A549 (cell line): ENCODE data around the gene COX4I2. TPM values are rescaled to one million over a fixed set of nuclear protein-coding genes. Genes with fewer than 3 reads are reported as not detected.
"Not testable (repeated sequence)": the region's sequence is repeated elsewhere in the genome, so short reads cannot be mapped to it uniquely, and the experiment has no call there.

Experiments used
- ATAC-seq, 2 experiments: fragments of 200-7000 bp in 1 of 2; fragments of >200 bp in 1 of 2; cut with Nextera tagmentation in 1 of 2; cut with Tn5 transposase in 1 of 2; 3 replicates each; pipeline versions ENCODE4 v1.8.0 to v1.9.1; 2018 to 2020; ENCODE audit warnings: mild to moderate bottlenecking in 1 of 2, moderate library complexity in 1 of 2
- CTCF ChIA-PET: fragments of 300-600 bp; sonication (Branson Sonifier 250); formaldehyde crosslinking; extraction: SDS; loops from one replicate; lab custom pipeline; 2021; ENCODE audit warnings: antibody characterized with exemption, inconsistent platforms; lab: Yijun Ruan, JAX
- POLR2A ChIA-PET: fragments of 350-600 bp; formaldehyde crosslinking; extraction: SDS; loops from one replicate; lab custom pipeline; 2021; ENCODE audit warnings: antibody characterized with exemption, inconsistent platforms; lab: Yijun Ruan, JAX
- DNase-seq, 2 experiments: peaks; one replicate each; pipeline versions ENCODE4 v3.0.0 to v3.0.0-alpha.2; 2011 to 2016; ENCODE audit warnings: low read depth in 1 of 2, low spot score in 1 of 2
- FAIRE-seq: peaks from 2 replicates; lab custom pipeline; 2011; peaks lifted over from hg19 to GRCh38; lab: Jason Lieb, UNC
- H3K27ac ChIP-seq, 2 experiments: fragments of >200 bp; sonication (Bioruptor Twin); formaldehyde crosslinking; 3 replicates each; pipeline ENCODE4 v1.5.1; 2016 to 2017
- H3K4me1 ChIP-seq: fragments of >200 bp; sonication (Bioruptor Twin); formaldehyde crosslinking; 3 replicates; pipeline ENCODE4 v1.6.1; 2016
- H3K4me2 ChIP-seq: fragments of >200 bp; sonication (Bioruptor Twin); formaldehyde crosslinking; 3 replicates; pipeline ENCODE4 v1.6.1; 2016
- H3K4me3 ChIP-seq: fragments of >200 bp; sonication (Bioruptor Twin); formaldehyde crosslinking; 3 replicates; pipeline ENCODE4 v1.5.1; 2016
- H3K9me3 ChIP-seq: fragments of >200 bp; sonication (Bioruptor Twin); formaldehyde crosslinking; 3 replicates; pipeline ENCODE4 v1.6.1; 2016
- BHLHE40 ChIP-seq: IDR thresholded peaks from 2 replicates; pipeline ENCODE4 v1.6.1; 2012; ENCODE audit warnings: low read depth, low read length, inconsistent platforms
- CBX2 ChIP-seq: fragments of 200-600 bp; sonication (generic); IDR thresholded peaks from 2 replicates; pipeline ENCODE4 v1.6.1; 2016; ENCODE audit warnings: low read depth, mild to moderate bottlenecking, borderline replicate concordance
- CBX8 ChIP-seq: fragments of 200-600 bp; sonication (generic); IDR thresholded peaks from 2 replicates; pipeline ENCODE4 v1.6.1; 2016
- CHD2 ChIP-seq: fragments of 150-350 bp; IDR thresholded peaks from 2 replicates; pipeline ENCODE4 v1.6.1; 2014; ENCODE audit warnings: low read length; ENCODE audit not compliant: partially characterized antibody
- CTCF ChIP-seq: fragments of >200 bp; sonication (Bioruptor Twin); formaldehyde crosslinking; IDR thresholded peaks from 3 replicates; pipeline ENCODE4 v1.5.1; 2016
- E2F6 ChIP-seq: IDR thresholded peaks from 2 replicates; pipeline ENCODE4 v1.6.1; 2012; ENCODE audit warnings: low read depth, borderline replicate concordance
- EHF ChIP-seq: fragments of 250-450 bp; sonication (Bioruptor Pico); IDR thresholded peaks from 2 replicates; pipeline ENCODE4 v1.5.0; 2020; ENCODE audit warnings: mild to moderate bottlenecking
- EP300 ChIP-seq, 2 experiments: fragments of >200 bp; sonication (Bioruptor Twin); formaldehyde crosslinking; IDR thresholded peaks; 2 replicates in 1 of 2; 3 replicates in 1 of 2; pipeline ENCODE4 v1.6.1; 2016 to 2017
- FOSB ChIP-seq: fragments of 250-450 bp; sonication (Bioruptor Pico); IDR thresholded peaks from 2 replicates; pipeline ENCODE4 v1.5.0; 2020; ENCODE audit warnings: mild to moderate bottlenecking, moderate library complexity
- FOSL2 ChIP-seq, 2 experiments: fragments of 450-650 bp in 1 of 2; fragments of >200 bp in 1 of 2; sonication (Bioruptor Twin) in 1 of 2; formaldehyde crosslinking; IDR thresholded peaks; 2 replicates each; pipeline versions ENCODE4 v1.5.0 to v1.6.1; 2016 to 2020; ENCODE audit warnings: mild to moderate bottlenecking in 1 of 2, moderate library complexity in 1 of 2
- HMGXB4 ChIP-seq: fragments of 250-450 bp; sonication (Bioruptor Pico); IDR thresholded peaks from 2 replicates; pipeline ENCODE4 v1.5.0; 2021; ENCODE audit warnings: mild to moderate bottlenecking, moderate library complexity, borderline replicate concordance
- HOXA7 ChIP-seq: fragments of 250-450 bp; sonication (Bioruptor Pico); IDR thresholded peaks from 2 replicates; pipeline ENCODE4 v1.5.0; 2020; ENCODE audit warnings: mild to moderate bottlenecking, moderate library complexity
- HOXB13 ChIP-seq: fragments of 250-450 bp; sonication (Bioruptor Pico); IDR thresholded peaks from 2 replicates; pipeline ENCODE4 v1.5.0; 2020; ENCODE audit warnings: low read depth, mild to moderate bottlenecking, moderate library complexity
- HOXB5 ChIP-seq: fragments of 250-450 bp; sonication (Bioruptor Pico); IDR thresholded peaks from 2 replicates; pipeline ENCODE4 v1.5.0; 2020; ENCODE audit warnings: mild to moderate bottlenecking, moderate library complexity
- SREBF2 ChIP-seq: fragments of 450-650 bp; IDR thresholded peaks from 2 replicates; pipeline ENCODE4 v1.6.1; 2014; ENCODE audit warnings: mild to moderate bottlenecking, moderate library complexity
- TP53 ChIP-seq: fragments of 250-450 bp; sonication (Bioruptor Pico); IDR thresholded peaks from 2 replicates; pipeline ENCODE4 v1.5.0; 2021; ENCODE audit warnings: mild to moderate bottlenecking, moderate library complexity
- ZSCAN20 ChIP-seq: fragments of 250-450 bp; sonication (Bioruptor Pico); IDR thresholded peaks from 2 replicates; pipeline ENCODE4 v1.8.0; 2022; ENCODE audit warnings: mild to moderate bottlenecking, moderate library complexity
- WGBS: methylation state at CpG from one replicate; pipeline ENCODE4 v1.1.6; 2017; ENCODE audit errors: missing lambda C conversion rate; 5-methylcytosine and 5-hydroxymethylcytosine counted together
- polyA plus RNA-seq, 4 experiments: library from polyadenylated mRNA; depleted of rRNA in 3 of 4; stranded (reverse); fragments of >200 nt; fragmentation: RNase III in 1 of 4; extraction: RNeasy Plus Mini Kit Qiagen cat#74134 plus additional on column Dnase treatment in 1 of 4; gene quantifications; 2 replicates in 3 of 4; 3 replicates in 1 of 4; pipeline ENCODE4 v1.2.3, GENCODE V29; 2011 to 2017
- TF ChIP-seq, protein P1 (sequence below): fragments of >200 bp; sonication (Bioruptor Twin); formaldehyde crosslinking; IDR thresholded peaks from 3 replicates; pipeline ENCODE4 v1.6.1; 2016

Gene COX4I2
- polyA plus RNA-seq, 2 of the 4 experiments (the other 2 are of a cell fraction), result not detected

GRCh38 chr20:31644701-31645100, 7.0 kb downstream of the COX4I2 start:
- POLR2A ChIA-PET, result interaction anchor here (1.1 kb wide), 1 partner anchor 79 kb away, joined by 3 read pairs; no protein-coding TSS in a partner anchor
- ATAC-seq (peak in 1 of 2 experiments; percentile 51; a peak in 3 of 6 replicates), FAIRE-seq (no peak), DNase-seq (no peak)
- Histone ChIP-seq H3K4me3 (no peak overlapping the region), H3K27ac (no peak overlapping the region), H3K4me2 (no peak overlapping the region), H3K9me3 (no peaks in the 10 kb centered on the region), H3K4me1 (no peaks in the 10 kb centered on the region)
- WGBS, result 75% methylated on average over 8 of the region's 8 CpGs
- CTCF ChIA-PET, result interaction anchor here (0.6 to 14.5 kb wide), 9 partner anchors 8 to 92 kb away, joined by 3 to 197 read pairs (median 5); partner anchors contain the start of gene BCL2L1
- TF ChIP-seq EHF (CRISPR knock-in tag) (no peak), FOSL2 (IDR thresholded peaks at IDR 0.05) (no peak), FOSL2 (CRISPR knock-in tag; IDR thresholded peaks at IDR 0.05) (no peak), HOXB5 (CRISPR knock-in tag) (no peak), HMGXB4 (CRISPR knock-in tag) (no peak), FOSB (CRISPR knock-in tag) (no peak), CBX8 (no peak), CHD2 (no peak), ZSCAN20 (CRISPR knock-in tag) (no peak)

- CTCF ChIA-PET, result interaction anchor here (0.7 to 11.8 kb wide), 6 partner anchors 13 to 75 kb away, joined by 4 to 68 read pairs (median 22); partner anchors contain the start of gene BCL2L1
- H3K27ac ChIP-seq, H3K4me3 ChIP-seq, H3K4me2 ChIP-seq, POLR2A ChIA-PET, ATAC-seq, H3K9me3 ChIP-seq, DNase-seq, H3K4me1 ChIP-seq, FAIRE-seq: not testable (repeated sequence)
- WGBS, result 78% methylated on average over 3 of the region's 3 CpGs
Measured at GRCh38 chr20:31648104-31648503, 10.4 kb downstream of the COX4I2 start.

GRCh38 chr20:31652917-31653396, 15.2 kb downstream of the COX4I2 start:
- H3K4me2 ChIP-seq, result no peak overlapping the region
- no peak for TF ChIP-seq SREBF2
- no peak for TF ChIP-seq HOXB13 (CRISPR knock-in tag)
- no peak for TF ChIP-seq E2F6
- no peak for TF ChIP-seq HOXA7 (CRISPR knock-in tag)
- TF ChIP-seq TP53, result no peak
- no peak for TF ChIP-seq CBX2
- TF ChIP-seq BHLHE40, result no peak
- TF ChIP-seq EP300 (IDR thresholded peaks at IDR 0.05), result no peak
- no peak for TF ChIP-seq EHF (CRISPR knock-in tag)
- TF ChIP-seq, protein P1, sequence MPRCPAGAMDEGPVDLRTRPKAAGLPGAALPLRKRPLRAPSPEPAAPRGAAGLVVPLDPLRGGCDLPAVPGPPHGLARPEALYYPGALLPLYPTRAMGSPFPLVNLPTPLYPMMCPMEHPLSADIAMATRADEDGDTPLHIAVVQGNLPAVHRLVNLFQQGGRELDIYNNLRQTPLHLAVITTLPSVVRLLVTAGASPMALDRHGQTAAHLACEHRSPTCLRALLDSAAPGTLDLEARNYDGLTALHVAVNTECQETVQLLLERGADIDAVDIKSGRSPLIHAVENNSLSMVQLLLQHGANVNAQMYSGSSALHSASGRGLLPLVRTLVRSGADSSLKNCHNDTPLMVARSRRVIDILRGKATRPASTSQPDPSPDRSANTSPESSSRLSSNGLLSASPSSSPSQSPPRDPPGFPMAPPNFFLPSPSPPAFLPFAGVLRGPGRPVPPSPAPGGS, result no peak
- no peak for TF ChIP-seq CTCF
- TF ChIP-seq, all 56 proteins: peak for 0
- CTCF ChIA-PET, result interaction anchor here (1.2 to 16.4 kb wide), 5 partner anchors 8 to 66 kb away, joined by 5 to 489 read pairs (median 54); partner anchors contain the start of gene BCL2L1
- H3K4me3 ChIP-seq, result no peak overlapping the region
- no peak for DNase-seq
- POLR2A ChIA-PET, result no interaction called here
- no peak overlapping the region for H3K27ac ChIP-seq
- H3K9me3 ChIP-seq, result no peaks in the 10 kb centered on the region
- 47% methylated on average over 5 of the region's 5 CpGs for WGBS
- ATAC-seq, result peak; percentile 29 to 64; a peak in 5 of 6 replicates
- H3K4me1 ChIP-seq, result 0 out of 3 replicates have a peak, but pooled peaks cover 5% of the 10 kb centered on the region
- no peak for FAIRE-seq
